ENCODE measurements around the gene DIS3L2. TPM values are rescaled to one million over a fixed set of nuclear protein-coding genes. Genes with fewer than 3 reads are reported as not detected.

Gene DIS3L2
- total and polyA plus RNA-seq, 2 experiments from 2014 or later: 15.2 to 25.3 TPM

DNA sequence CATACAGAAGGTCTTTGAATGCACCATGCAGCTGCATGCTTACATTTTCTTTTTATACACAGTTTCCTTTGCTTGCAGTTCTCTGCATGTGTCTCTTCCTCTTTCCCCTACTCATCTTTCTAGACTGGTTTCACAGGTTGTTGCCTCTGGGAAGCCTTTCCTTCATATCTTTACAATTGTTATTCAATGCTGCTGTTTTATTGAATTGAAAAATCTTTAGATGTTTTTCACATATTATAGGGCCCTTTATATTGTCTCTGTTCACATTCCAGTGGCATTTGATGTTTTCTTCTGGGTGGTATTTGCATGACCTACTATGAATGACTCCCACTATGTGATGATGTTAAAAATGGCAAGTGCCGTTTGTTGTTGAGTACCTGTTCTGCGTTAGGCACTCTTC, 91.1 kb downstream of the DIS3L2 start:
- H2AFZ ChIP-seq: no peak overlapping the region
- H3K9me2 ChIP-seq (ENCODE audit: insufficient read depth): no peaks in the 10 kb centered on the region
- H3K4me3 ChIP-seq: no peak overlapping the region
- no peaks in the 10 kb centered on the region for H3F3A ChIP-seq (replicated peaks; ENCODE audit: low read depth)
- no peaks in the 10 kb centered on the region for H4K20me1 ChIP-seq (replicated peaks; ENCODE audit: insufficient read depth)
- H3K4me3 Mint-ChIP-seq: no peak overlapping the region
- ATAC-seq: no peak
- no peaks in the 10 kb centered on the region for H3K36me3 ChIP-seq (ENCODE audit: insufficient read depth)
- H3K27me3 Mint-ChIP-seq (ENCODE audit: insufficient read depth, low read depth, poor library complexity): peaks cover 7% of the 10 kb centered on the region
- H3K27ac ChIP-seq (ENCODE audit: low read depth): 0 out of 2 replicates have a peak overlapping the region, but pooled peaks have one; percentile 17
- H3K4me1 ChIP-seq (ENCODE audit: insufficient read depth): peaks cover 25% of the 10 kb centered on the region
- H3K4me2 ChIP-seq: peak overlapping the region; percentile 21; the same call in 1 of the 2 replicates
- no peaks in the 10 kb centered on the region; the same call in 2 of the 3 replicates for H3K36me3 Mint-ChIP-seq (ENCODE audit: low read depth)
- peaks cover 18% of the 10 kb centered on the region for H3K4me1 Mint-ChIP-seq
- peak overlapping the region; percentile 76 for H3K27ac Mint-ChIP-seq
- no peak for DNase-seq (ENCODE audit: low spot score)
- TF ChIP-seq, protein P1, sequence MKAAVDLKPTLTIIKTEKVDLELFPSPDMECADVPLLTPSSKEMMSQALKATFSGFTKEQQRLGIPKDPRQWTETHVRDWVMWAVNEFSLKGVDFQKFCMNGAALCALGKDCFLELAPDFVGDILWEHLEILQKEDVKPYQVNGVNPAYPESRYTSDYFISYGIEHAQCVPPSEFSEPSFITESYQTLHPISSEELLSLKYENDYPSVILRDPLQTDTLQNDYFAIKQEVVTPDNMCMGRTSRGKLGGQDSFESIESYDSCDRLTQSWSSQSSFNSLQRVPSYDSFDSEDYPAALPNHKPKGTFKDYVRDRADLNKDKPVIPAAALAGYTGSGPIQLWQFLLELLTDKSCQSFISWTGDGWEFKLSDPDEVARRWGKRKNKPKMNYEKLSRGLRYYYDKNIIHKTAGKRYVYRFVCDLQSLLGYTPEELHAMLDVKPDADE (IDR thresholded peaks at IDR 0.05): no peak
- TF ChIP-seq NANOG (IDR thresholded peaks at IDR 0.05; ENCODE audit: borderline replicate concordance): no peak
- no peak for TF ChIP-seq ZNF114 (CRISPR knock-in tag; IDR thresholded peaks at IDR 0.05)
- TF ChIP-seq JUNB (IDR thresholded peaks at IDR 0.05; ENCODE audit: unreplicated experiment): no peak
- no peak for TF ChIP-seq STAT1 (IDR thresholded peaks at IDR 0.05; ENCODE audit: unreplicated experiment)
- TF ChIP-seq EZH2phosphoT487 (IDR thresholded peaks at IDR 0.05; ENCODE audit: unreplicated experiment): no peak
- no peak for TF ChIP-seq EZH2 (IDR thresholded peaks at IDR 0.05; ENCODE audit: low read depth, unreplicated experiment)
- TF ChIP-seq CREB1 (CRISPR knock-in tag; IDR thresholded peaks at IDR 0.05; ENCODE audit: low read depth): no peak
- no peak for TF ChIP-seq ZNF331 (CRISPR knock-in tag; IDR thresholded peaks at IDR 0.05; ENCODE audit: low read depth)
- TF ChIP-seq, protein P2, sequence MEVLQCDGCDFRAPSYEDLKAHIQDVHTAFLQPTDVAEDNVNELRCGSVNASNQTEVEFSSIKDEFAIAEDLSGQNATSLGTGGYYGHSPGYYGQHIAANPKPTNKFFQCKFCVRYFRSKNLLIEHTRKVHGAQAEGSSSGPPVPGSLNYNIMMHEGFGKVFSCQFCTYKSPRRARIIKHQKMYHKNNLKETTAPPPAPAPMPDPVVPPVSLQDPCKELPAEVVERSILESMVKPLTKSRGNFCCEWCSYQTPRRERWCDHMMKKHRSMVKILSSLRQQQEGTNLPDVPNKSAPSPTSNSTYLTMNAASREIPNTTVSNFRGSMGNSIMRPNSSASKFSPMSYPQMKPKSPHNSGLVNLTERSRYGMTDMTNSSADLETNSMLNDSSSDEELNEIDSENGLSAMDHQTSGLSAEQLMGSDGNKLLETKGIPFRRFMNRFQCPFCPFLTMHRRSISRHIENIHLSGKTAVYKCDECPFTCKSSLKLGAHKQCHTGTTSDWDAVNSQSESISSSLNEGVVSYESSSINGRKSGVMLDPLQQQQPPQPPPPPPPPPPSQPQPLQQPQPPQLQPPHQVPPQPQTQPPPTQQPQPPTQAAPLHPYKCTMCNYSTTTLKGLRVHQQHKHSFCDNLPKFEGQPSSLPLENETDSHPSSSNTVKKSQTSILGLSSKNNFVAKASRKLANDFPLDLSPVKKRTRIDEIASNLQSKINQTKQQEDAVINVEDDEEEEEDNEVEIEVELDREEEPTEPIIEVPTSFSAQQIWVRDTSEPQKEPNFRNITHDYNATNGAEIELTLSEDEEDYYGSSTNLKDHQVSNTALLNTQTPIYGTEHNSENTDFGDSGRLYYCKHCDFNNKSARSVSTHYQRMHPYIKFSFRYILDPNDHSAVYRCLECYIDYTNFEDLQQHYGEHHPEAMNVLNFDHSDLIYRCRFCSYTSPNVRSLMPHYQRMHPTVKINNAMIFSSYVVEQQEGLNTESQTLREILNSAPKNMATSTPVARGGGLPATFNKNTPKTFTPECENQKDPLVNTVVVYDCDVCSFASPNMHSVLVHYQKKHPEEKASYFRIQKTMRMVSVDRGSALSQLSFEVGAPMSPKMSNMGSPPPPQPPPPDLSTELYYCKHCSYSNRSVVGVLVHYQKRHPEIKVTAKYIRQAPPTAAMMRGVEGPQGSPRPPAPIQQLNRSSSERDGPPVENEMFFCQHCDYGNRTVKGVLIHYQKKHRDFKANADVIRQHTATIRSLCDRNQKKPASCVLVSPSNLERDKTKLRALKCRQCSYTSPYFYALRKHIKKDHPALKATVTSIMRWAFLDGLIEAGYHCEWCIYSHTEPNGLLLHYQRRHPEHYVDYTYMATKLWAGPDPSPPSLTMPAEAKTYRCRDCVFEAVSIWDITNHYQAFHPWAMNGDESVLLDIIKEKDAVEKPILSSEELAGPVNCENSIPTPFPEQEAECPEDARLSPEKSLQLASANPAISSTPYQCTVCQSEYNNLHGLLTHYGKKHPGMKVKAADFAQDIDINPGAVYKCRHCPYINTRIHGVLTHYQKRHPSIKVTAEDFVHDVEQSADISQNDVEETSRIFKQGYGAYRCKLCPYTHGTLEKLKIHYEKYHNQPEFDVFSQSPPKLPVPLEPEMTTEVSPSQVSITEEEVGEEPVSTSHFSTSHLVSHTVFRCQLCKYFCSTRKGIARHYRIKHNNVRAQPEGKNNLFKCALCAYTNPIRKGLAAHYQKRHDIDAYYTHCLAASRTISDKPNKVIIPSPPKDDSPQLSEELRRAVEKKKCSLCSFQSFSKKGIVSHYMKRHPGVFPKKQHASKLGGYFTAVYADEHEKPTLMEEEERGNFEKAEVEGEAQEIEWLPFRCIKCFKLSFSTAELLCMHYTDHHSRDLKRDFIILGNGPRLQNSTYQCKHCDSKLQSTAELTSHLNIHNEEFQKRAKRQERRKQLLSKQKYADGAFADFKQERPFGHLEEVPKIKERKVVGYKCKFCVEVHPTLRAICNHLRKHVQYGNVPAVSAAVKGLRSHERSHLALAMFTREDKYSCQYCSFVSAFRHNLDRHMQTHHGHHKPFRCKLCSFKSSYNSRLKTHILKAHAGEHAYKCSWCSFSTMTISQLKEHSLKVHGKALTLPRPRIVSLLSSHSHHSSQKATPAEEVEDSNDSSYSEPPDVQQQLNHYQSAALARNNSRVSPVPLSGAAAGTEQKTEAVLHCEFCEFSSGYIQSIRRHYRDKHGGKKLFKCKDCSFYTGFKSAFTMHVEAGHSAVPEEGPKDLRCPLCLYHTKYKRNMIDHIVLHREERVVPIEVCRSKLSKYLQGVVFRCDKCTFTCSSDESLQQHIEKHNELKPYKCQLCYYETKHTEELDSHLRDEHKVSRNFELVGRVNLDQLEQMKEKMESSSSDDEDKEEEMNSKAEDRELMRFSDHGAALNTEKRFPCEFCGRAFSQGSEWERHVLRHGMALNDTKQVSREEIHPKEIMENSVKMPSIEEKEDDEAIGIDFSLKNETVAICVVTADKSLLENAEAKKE (CRISPR knock-in tag; IDR thresholded peaks at IDR 0.05): no peak
- TF ChIP-seq, protein P3, sequence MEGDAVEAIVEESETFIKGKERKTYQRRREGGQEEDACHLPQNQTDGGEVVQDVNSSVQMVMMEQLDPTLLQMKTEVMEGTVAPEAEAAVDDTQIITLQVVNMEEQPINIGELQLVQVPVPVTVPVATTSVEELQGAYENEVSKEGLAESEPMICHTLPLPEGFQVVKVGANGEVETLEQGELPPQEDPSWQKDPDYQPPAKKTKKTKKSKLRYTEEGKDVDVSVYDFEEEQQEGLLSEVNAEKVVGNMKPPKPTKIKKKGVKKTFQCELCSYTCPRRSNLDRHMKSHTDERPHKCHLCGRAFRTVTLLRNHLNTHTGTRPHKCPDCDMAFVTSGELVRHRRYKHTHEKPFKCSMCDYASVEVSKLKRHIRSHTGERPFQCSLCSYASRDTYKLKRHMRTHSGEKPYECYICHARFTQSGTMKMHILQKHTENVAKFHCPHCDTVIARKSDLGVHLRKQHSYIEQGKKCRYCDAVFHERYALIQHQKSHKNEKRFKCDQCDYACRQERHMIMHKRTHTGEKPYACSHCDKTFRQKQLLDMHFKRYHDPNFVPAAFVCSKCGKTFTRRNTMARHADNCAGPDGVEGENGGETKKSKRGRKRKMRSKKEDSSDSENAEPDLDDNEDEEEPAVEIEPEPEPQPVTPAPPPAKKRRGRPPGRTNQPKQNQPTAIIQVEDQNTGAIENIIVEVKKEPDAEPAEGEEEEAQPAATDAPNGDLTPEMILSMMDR (conservative IDR thresholded peaks at IDR 0.05; ENCODE audit: low read depth in 2 of 2): no peak
- TF ChIP-seq, protein P4, sequence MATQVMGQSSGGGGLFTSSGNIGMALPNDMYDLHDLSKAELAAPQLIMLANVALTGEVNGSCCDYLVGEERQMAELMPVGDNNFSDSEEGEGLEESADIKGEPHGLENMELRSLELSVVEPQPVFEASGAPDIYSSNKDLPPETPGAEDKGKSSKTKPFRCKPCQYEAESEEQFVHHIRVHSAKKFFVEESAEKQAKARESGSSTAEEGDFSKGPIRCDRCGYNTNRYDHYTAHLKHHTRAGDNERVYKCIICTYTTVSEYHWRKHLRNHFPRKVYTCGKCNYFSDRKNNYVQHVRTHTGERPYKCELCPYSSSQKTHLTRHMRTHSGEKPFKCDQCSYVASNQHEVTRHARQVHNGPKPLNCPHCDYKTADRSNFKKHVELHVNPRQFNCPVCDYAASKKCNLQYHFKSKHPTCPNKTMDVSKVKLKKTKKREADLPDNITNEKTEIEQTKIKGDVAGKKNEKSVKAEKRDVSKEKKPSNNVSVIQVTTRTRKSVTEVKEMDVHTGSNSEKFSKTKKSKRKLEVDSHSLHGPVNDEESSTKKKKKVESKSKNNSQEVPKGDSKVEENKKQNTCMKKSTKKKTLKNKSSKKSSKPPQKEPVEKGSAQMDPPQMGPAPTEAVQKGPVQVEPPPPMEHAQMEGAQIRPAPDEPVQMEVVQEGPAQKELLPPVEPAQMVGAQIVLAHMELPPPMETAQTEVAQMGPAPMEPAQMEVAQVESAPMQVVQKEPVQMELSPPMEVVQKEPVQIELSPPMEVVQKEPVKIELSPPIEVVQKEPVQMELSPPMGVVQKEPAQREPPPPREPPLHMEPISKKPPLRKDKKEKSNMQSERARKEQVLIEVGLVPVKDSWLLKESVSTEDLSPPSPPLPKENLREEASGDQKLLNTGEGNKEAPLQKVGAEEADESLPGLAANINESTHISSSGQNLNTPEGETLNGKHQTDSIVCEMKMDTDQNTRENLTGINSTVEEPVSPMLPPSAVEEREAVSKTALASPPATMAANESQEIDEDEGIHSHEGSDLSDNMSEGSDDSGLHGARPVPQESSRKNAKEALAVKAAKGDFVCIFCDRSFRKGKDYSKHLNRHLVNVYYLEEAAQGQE (IDR thresholded peaks at IDR 0.05; ENCODE audit: unreplicated experiment): no peak
- no peak for TF ChIP-seq POLR2AphosphoS5 (IDR thresholded peaks at IDR 0.05; ENCODE audit: low read depth)
- no peaks in the 10 kb centered on the region for H3K27me3 ChIP-seq (ENCODE audit: insufficient read depth)
- H3K9me3 Mint-ChIP-seq: no peaks in the 10 kb centered on the region; the same call in 2 of the 3 replicates
- H3K79me2 ChIP-seq (replicated peaks; ENCODE audit: insufficient read depth): 0 out of 2 replicates have a peak, but pooled peaks cover 5% of the 10 kb centered on the region
